HG03175 (cell line): Measurements from ENCODE around the gene METTL13.
A peak's percentile ranks its signal among the peaks of the same experiment; 100 is the strongest.

Experiments used
- ATAC-seq: cut with Tn5 transposase; IDR thresholded peaks from one replicate; pipeline ENCODE4 v1.9.1; 2021; ENCODE audit warnings: mild to moderate bottlenecking, moderate library complexity; ENCODE audit not compliant: unreplicated experiment

Gene METTL13, protein sequence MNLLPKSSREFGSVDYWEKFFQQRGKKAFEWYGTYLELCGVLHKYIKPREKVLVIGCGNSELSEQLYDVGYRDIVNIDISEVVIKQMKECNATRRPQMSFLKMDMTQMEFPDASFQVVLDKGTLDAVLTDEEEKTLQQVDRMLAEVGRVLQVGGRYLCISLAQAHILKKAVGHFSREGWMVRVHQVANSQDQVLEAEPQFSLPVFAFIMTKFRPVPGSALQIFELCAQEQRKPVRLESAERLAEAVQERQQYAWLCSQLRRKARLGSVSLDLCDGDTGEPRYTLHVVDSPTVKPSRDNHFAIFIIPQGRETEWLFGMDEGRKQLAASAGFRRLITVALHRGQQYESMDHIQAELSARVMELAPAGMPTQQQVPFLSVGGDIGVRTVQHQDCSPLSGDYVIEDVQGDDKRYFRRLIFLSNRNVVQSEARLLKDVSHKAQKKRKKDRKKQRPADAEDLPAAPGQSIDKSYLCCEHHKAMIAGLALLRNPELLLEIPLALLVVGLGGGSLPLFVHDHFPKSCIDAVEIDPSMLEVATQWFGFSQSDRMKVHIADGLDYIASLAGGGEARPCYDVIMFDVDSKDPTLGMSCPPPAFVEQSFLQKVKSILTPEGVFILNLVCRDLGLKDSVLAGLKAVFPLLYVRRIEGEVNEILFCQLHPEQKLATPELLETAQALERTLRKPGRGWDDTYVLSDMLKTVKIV

GRCh38 chr1:171781176-171781875 lies at the start of gene METTL13:
TSS of gene METTL13 (plus strand) at chr1:171781660. CDS start at chr1:171781968, 308 bp downstream.
- peak; percentile 98 for ATAC-seq

DNA sequence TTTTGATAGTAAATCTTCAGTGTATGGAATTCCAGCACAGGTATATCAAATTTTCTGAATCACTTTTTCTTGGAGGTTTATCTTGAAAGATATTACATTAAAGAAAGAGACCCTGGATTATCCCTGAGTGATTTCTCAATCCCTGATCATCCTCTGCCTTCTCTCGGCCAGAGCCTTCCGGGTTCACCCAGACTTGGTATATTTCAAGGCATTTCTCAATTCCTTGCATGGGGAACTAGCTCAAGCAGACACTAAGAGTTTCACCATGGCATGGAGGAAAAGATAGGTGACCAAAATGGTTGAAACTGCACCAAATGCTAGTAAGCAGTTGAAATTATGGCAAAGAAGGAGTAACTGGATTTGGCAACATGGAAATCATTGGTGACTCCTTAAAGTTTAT lies 45.3 kb upstream of the METTL13 start:
- no peak for ATAC-seq

DNA sequence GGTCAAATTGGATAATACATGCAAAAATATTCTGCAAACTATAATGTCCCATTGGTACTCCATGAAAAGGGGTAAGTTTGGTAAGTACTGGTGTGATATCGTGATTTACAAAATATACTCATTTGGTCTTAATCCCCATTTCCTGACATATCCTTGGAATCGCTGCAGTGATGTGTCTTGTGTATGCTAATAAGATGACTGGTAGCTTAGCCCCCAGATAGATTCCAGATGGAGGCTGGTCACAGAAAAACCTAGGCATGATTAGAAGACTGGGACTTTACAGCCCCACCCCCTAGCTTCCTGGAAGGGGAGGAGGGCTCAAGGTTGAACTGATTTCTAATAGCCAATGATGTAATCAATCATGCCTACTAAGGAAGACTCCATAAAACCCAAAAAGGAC lies 42.5 kb upstream of the METTL13 start:
- ATAC-seq: no peak

DNA sequence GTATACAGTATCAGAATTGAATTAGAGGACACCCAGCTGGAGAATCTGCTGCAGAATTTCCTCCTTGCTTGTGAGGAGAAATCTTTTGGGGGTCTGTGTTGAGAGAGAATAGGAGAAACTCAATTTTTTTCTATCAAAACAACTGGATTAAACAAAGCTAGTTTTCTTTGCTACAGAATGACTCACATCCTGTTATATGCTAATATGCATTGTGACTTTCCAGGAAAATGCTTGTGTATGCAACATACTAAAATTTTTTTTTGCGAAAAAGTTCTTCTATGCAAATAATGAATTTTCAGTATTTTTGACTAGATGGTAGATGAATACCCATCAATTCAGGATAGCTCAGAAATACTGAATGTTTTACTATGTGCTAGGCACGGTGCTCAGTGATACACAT lies 41.8 kb upstream of the METTL13 start:
- ATAC-seq: no peak

DNA sequence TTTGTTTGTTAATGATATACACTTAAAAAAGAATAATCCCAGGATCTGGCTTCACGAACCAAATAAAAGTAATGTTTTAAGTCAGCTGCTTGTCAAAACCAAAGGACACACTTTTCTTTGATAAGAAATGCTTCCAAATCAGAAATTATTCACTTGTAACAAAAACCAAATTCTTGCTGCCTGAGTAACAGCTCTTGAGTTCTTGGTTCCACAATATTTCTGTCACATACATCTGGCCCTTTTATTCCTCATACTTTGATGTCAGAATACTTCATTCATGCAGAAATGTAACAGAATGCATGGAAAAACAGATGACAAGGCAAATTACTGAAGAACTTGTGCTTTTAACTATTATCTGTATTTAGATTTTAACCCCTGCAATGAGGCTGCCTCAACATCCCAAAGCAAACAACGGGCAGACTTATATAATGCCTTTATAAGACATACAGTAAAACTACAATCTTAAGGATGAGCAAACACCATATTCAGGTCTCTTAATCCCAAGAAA lies 41.0 kb upstream of the METTL13 start:
- ATAC-seq: no peak

DNA sequence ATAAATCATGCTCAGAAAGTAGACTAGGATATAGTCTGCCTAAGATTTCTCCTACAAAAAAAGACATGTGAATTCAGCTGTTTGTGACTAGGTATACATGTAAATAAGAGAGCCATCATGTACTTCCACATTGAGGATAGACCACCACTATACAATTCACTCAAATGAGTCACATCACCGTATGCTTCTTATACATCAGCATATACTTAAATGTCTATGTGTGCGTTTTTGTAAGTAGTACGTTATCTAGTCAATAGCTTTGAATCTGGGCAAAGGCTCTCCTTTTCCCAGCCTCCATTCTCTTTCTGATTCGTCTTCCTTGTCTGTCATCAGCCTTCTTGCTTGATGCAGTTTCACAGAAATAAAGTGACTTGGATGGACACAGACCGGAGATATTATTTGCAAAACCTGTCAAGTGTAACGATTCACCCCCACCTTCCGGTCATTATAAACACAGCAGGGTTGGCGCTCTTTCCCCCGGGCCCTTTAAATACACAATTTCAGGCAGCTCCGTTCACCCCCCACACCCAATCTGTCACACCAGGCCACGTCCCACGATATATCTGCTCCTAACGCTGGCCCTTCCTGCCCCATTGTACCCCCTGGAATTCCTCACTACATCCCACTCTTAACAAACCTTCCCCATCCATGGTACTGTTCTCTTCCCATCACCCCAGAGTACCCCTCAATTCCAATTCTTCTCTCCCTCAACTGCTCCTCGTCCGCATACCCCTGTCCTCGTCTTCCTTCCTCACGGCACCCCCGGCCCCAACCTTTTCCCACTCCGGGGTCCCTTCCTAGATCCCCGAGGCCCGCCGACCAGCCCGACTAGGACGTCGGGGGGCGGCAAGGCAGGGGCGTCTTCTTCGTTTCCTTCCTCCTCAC lies 40.2 kb upstream of the METTL13 start:
- peak; percentile 44 for ATAC-seq

GRCh38 chr1:171741872-171742576 lies 39.4 kb upstream of the METTL13 start, which contains the start of gene VAMP4:
TSS of gene VAMP4 (minus strand) at chr1:171742065. CDS start at chr1:171738414, 3,651 bp downstream.
- ATAC-seq: peak; percentile 94

- ATAC-seq: peak; percentile 3
These were observed 38.9 kb upstream of the METTL13 start for GRCh38 chr1:171742577-171742922.

DNA sequence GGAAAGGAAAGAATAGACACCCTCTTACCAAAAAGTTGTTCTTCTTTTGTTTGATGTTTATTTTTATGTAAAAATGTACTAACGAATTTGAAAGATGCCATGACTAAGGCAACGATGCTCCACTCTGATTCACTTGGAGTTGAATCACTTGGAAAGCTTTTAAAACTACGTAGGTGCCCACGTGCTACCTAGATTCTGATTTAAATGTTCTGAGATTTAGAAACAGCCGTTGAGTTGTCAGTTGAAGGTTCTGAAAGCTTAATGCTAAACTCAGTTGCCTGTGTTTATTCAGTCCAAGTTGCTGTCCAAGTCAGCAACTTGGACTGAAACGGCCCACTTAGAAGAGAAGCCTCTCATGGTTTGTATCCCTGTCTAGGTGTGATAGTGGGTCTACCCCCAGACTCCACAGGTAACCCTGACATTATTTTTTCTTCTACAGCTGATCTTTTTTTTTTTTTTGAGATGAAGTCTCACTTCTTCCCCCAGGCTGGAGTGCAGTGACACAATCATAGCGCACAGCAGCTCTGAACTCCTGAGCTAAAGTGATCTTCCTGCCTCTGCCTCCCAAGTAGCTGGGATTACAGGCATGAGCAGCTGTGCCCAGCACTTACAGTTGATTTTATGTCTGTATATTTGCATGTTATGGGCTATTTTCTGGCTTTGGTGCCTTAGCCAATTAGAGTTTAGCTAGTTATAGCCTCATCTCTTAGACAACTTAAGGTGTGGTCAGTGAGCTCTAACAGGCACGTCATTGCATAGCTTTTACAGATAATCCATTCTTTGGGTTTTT lies 38.2 kb upstream of the METTL13 start:
- ATAC-seq: no peak

- ATAC-seq: no peak
These were observed 36.5 kb upstream of the METTL13 start for GRCh38 chr1:171744986-171745385.

DNA sequence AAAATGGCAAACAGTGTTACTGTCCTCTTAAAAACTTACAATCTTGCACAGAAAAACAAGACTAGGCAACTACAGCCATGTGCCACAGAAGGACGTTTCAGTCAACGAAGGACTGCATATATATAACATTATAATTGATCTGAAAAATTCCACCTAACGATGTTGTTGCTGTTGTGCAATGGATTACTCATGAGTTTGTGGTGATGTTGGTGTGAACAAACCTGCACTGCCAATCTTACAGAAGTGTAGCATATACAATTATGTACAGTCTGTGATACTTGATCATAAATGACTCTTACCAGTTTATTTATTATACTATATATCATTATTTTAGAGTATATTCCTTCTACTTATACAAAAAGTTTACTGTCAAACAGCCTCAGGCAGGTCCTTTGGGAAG lies 32.8 kb upstream of the METTL13 start:
- ATAC-seq: no peak

DNA sequence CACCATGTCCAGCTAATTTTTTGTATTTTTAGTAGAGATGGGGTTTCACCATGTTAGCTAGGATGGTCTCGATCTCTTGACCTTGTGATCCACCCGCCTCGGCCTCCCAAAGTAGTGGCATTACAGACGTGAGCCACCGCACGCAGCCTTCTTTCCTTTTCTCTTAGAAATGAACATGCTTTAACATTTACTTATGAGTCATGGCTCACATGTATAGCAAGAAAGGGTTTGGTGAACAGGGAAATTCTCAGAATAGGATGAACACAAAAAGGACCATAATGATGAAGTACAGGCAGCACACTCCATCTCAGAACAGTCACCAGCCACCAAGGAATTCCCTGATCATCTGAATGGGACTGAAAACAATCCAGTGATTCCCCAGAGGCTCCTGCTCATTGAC lies 30.2 kb upstream of the METTL13 start:
- ATAC-seq: no peak

GRCh38 chr1:171753182-171753581 lies 28.3 kb upstream of the METTL13 start:
- no peak for ATAC-seq

DNA sequence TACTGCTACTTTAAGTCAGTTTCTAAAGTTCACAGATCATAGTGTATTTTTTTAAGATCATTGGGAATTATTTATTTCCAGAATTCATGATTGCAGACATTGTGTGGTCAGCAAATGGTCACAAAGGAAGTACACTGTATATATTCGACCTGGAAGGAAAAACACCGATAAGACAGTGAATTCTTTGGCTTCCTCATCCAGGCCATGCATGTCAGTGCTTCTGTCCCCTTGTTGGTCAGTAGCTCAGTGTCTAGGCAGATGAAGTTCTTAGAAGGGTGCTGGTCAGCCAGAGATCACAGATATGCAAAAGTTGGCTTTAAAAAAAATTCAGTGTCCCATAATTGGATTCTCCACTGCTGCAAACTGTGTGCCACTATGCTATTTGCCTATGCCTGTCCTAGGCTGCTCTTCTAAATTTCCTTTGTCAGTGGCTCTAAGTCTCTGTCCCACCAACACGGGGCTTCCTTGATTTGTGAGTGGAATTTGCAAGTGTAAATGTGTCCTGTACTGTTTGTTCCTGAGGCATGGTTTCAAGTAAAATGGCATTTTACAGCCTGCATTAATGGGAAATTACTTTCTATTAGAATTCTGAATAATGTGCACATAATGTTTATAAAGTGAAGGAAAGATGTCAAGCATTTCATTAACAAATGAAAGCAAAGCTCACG lies 27.6 kb upstream of the METTL13 start:
- ATAC-seq: no peak

GRCh38 chr1:171754353-171754705 lies 27.1 kb upstream of the METTL13 start:
- no peak for ATAC-seq

- ATAC-seq: no peak
These were observed 26.5 kb upstream of the METTL13 start for GRCh38 chr1:171754971-171755370.

DNA sequence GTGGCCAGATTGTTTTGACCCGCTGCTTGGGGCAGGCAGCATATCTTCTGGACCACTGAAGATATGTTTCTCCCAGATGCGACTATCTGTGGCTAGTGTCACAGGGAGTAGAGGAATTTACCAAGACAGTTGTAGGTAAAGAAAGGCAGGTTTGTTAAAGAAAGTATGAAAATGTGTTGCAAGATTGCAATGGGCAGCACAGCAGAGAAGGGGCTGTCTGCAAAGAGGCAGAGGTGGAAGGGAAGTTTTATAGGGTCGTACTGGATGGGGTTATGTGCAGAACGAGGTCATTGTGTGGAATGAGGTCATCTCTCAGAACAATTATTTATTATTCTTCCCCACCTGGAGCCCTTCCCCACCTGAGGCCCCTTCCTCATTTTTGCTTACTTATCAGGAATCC lies 24.6 kb upstream of the METTL13 start:
- ATAC-seq: no peak

GRCh38 chr1:171758011-171758410 lies 23.4 kb upstream of the METTL13 start:
- no peak for ATAC-seq

GRCh38 chr1:171762143-171762563 lies 19.3 kb upstream of the METTL13 start:
- ATAC-seq: no peak
